ENCODE results near the gene CHMP5.

The CHMP5 gene

DNA sequence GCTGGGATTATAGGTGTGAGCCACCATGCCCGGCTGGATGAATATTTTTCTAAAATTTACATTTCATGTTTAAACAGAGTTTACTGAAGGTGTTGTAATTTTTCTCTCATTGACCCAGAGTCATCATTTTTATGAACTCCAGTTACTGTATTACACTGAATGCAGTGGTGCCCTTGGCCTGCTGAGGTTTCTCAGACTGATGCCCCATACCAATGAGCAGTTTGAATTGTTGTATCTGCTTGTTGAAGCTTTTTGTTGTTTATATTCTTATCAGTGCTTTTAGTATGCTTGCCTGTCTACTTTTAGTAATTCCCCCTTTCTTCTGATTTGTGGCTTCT, 55.4 kb downstream of the CHMP5 start:
- DNase-seq = no peak

DNA sequence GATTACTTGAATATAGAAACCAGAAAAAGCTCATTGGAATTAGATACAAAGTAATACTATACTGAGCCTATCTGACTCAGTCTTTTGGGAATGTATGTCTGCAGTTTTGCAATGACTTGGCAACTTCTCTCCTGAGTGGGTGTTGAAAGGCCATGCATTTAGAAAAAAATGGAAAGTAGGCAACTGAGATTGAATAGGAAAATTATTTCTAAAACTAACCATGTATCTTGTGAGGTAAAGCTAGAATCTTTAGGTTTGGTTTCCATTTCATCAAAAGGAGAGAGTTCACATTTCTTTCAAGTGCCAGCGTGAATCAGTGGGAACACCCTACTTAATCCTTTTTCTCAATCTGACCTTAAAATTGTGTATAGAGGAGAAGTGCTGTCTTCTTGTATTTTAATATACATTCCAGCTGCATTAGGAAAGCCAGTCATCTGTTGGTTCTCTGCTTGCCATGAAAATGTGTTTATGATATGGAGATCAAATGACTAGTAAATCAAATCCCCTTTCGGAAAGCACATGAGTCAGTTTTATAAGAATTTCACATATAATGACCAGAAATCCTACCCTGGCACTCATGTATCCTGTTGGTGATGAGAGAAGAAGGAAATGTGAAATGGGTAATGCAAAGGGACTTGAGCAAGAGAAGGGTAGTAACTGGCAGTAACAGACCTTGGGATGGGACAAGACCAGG, 55.9 kb downstream of the CHMP5 start:
- DNase-seq = no peak

DNA sequence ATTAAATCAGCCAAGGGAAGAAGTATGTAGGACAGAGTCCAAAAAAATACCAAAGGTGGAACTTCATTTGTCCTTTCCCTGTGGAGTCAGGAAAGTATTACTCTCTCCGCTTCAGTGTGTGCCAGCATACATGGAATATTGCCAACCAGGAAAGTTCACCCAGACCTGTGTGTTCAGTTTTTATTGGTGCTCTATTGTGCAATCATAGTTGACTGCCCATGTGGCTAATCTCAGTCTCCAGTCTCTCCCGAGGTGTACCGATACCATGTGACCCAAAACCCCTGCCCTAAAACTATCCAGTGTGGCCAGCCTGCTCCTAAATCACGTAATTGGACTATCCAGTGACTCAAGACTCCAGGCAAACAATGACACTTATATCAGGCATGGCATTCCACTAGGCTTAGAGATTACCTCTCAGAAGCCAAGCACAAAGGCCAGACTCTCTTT, 64.3 kb downstream of the CHMP5 start:
- no peak for DNase-seq

DNA sequence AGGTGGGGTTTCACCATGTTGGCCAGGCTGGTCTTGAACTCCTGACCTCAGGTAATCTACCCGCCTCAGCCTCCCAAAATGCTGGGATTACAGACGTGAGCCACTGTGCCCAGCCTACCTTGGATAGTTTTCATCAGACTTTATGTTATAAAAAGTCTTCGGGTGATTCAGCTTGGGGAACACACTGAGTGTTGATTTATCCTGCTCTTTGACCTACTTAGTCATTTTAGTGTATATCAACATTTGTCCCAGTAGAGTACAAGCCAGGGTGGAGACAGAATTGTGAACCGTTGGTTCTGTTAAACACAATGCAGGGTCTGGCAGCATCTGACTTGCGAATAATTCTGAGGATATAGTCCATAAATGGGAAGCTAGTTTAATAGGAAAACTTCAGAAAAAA, 65.1 kb downstream of the CHMP5 start:
- no peak for DNase-seq

DNA sequence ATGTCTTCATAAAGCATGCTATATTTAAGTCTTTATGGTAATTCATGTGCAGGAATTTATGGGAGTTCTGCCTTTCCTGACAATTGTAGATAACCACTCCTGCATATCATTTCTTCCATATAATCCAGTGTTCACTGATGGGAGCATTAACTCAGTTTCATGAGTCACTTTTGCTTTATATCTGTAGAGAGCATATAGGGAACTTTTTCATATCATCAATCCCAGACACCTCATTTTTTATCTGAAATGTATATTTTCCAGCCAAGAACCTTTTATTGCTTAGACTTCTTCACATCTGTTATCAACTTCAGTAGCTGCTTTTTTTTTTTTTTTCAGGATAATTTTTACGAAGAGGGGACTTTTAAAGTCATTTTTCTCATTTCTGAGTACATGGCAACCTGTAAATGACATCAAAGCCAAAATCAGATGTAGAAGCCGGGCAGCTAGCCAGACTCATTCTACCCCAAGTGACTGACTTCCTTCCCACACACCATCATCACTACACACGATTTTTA, 66.6 kb downstream of the CHMP5 start:
- DNase-seq = no peak

All from T-helper 2 cell (primary cell).